Measurements from ENCODE around the gene MRPL19.

MRPL19 gene

GRCh38 chr2:75719616-75720015, 73.0 kb downstream of the MRPL19 start:
- no CpG with 5 or more reads among the region's 1 CpG for WGBS, 2 experiments
- no peaks in the 10 kb centered on the region for H3K4me1 ChIP-seq (ENCODE audit: control insufficient read depth, insufficient read depth, low read length)

GRCh38 chr2:75720525-75720924, 73.9 kb downstream of the MRPL19 start:
- WGBS, 2 experiments: 100% methylated on average over 1 of the region's 1 CpG
- Histone ChIP-seq H3K36me3 (ENCODE audit: control insufficient read depth, insufficient read depth, low read length) (no peaks in the 10 kb centered on the region), H3K27ac (ENCODE audit: insufficient read depth, low read depth, low read length, poor library complexity, severe bottlenecking) (no peak overlapping the region), H3K4me3 (ENCODE audit: insufficient read depth, low read depth, low read length) (no peak overlapping the region), H3K4me1 (ENCODE audit: control insufficient read depth, insufficient read depth, low read length) (no peaks in the 10 kb centered on the region), H3K27me3 (ENCODE audit: control insufficient read depth, insufficient read depth, low read length, poor library complexity, severe bottlenecking) (no peaks in the 10 kb centered on the region), H3K9me3 (ENCODE audit: control insufficient read depth, low read length) (no peaks in the 10 kb centered on the region)

More at GRCh38 chr2:75719616-75720015, 73.0 kb downstream of the MRPL19 start:
- H3K4me3 ChIP-seq (ENCODE audit: insufficient read depth, low read depth, low read length): no peak overlapping the region
- H3K27me3 ChIP-seq (ENCODE audit: control insufficient read depth, insufficient read depth, low read length, poor library complexity, severe bottlenecking): no peaks in the 10 kb centered on the region
- no peaks in the 10 kb centered on the region for H3K36me3 ChIP-seq (ENCODE audit: control insufficient read depth, insufficient read depth, low read length)
- H3K27ac ChIP-seq (ENCODE audit: insufficient read depth, low read depth, low read length, poor library complexity, severe bottlenecking): no peak overlapping the region
- H3K9me3 ChIP-seq (ENCODE audit: control insufficient read depth, low read length): no peaks in the 10 kb centered on the region

- Histone ChIP-seq H3K27me3 (ENCODE audit: control insufficient read depth, insufficient read depth, low read length, poor library complexity, severe bottlenecking) (no peaks in the 10 kb centered on the region), H3K4me3 (ENCODE audit: insufficient read depth, low read depth, low read length) (no peak overlapping the region), H3K27ac (ENCODE audit: insufficient read depth, low read depth, low read length, poor library complexity, severe bottlenecking) (no peak overlapping the region), H3K9me3 (ENCODE audit: control insufficient read depth, low read length) (no peaks in the 10 kb centered on the region), H3K36me3 (ENCODE audit: control insufficient read depth, insufficient read depth, low read length) (no peaks in the 10 kb centered on the region), H3K4me1 (ENCODE audit: control insufficient read depth, insufficient read depth, low read length) (no peaks in the 10 kb centered on the region)
Measured at GRCh38 chr2:75722687-75723086, 76.1 kb downstream of the MRPL19 start.

GRCh38 chr2:75728614-75729419, 82.2 kb downstream of the MRPL19 start:
- H3K27ac ChIP-seq (ENCODE audit: insufficient read depth, low read depth, low read length, poor library complexity, severe bottlenecking): no peak overlapping the region
- H3K27me3 ChIP-seq (ENCODE audit: control insufficient read depth, insufficient read depth, low read length, poor library complexity, severe bottlenecking): no peaks in the 10 kb centered on the region
- H3K4me3 ChIP-seq (ENCODE audit: insufficient read depth, low read depth, low read length): no peak overlapping the region
- no peaks in the 10 kb centered on the region for H3K9me3 ChIP-seq (ENCODE audit: control insufficient read depth, low read length)
- WGBS, 2 experiments: 88 to 90% methylated on average over 5 to 6 of the region's 6 CpGs
- no peaks in the 10 kb centered on the region for H3K36me3 ChIP-seq (ENCODE audit: control insufficient read depth, insufficient read depth, low read length)
- H3K4me1 ChIP-seq (ENCODE audit: control insufficient read depth, insufficient read depth, low read length): no peaks in the 10 kb centered on the region

GRCh38 chr2:75729861-75730260, 83.3 kb downstream of the MRPL19 start:
- no peaks in the 10 kb centered on the region for H3K9me3 ChIP-seq (ENCODE audit: control insufficient read depth, low read length)
- H3K36me3 ChIP-seq (ENCODE audit: control insufficient read depth, insufficient read depth, low read length): no peaks in the 10 kb centered on the region
- no peak overlapping the region for H3K27ac ChIP-seq (ENCODE audit: insufficient read depth, low read depth, low read length, poor library complexity, severe bottlenecking)
- no peak overlapping the region for H3K4me3 ChIP-seq (ENCODE audit: insufficient read depth, low read depth, low read length)
- no peaks in the 10 kb centered on the region for H3K27me3 ChIP-seq (ENCODE audit: control insufficient read depth, insufficient read depth, low read length, poor library complexity, severe bottlenecking)
- WGBS, 2 experiments: 85 to 91% methylated on average over 5 of the region's 5 CpGs
- H3K4me1 ChIP-seq (ENCODE audit: control insufficient read depth, insufficient read depth, low read length): no peaks in the 10 kb centered on the region

- Histone ChIP-seq H3K36me3 (ENCODE audit: control insufficient read depth, insufficient read depth, low read length) (no peaks in the 10 kb centered on the region), H3K4me3 (ENCODE audit: insufficient read depth, low read depth, low read length) (no peak overlapping the region), H3K27me3 (ENCODE audit: control insufficient read depth, insufficient read depth, low read length, poor library complexity, severe bottlenecking) (no peaks in the 10 kb centered on the region), H3K27ac (ENCODE audit: insufficient read depth, low read depth, low read length, poor library complexity, severe bottlenecking) (no peak overlapping the region), H3K4me1 (ENCODE audit: control insufficient read depth, insufficient read depth, low read length) (no peaks in the 10 kb centered on the region), H3K9me3 (ENCODE audit: control insufficient read depth, low read length) (no peaks in the 10 kb centered on the region)
- WGBS, 2 experiments: 95 to 99% methylated on average over 3 to 4 of the region's 4 CpGs
Measured at GRCh38 chr2:75736276-75736675, 89.7 kb downstream of the MRPL19 start.

GRCh38 chr2:75737961-75738360, 91.4 kb downstream of the MRPL19 start:
- 90 to 98% methylated on average over 1 of the region's 1 CpG for WGBS, 2 experiments
- H3K36me3 ChIP-seq (ENCODE audit: control insufficient read depth, insufficient read depth, low read length): no peaks in the 10 kb centered on the region
- no peak overlapping the region for H3K4me3 ChIP-seq (ENCODE audit: insufficient read depth, low read depth, low read length)
- H3K27me3 ChIP-seq (ENCODE audit: control insufficient read depth, insufficient read depth, low read length, poor library complexity, severe bottlenecking): no peaks in the 10 kb centered on the region
- no peak overlapping the region for H3K27ac ChIP-seq (ENCODE audit: insufficient read depth, low read depth, low read length, poor library complexity, severe bottlenecking)
- no peaks in the 10 kb centered on the region for H3K9me3 ChIP-seq (ENCODE audit: control insufficient read depth, low read length)
- no peaks in the 10 kb centered on the region for H3K4me1 ChIP-seq (ENCODE audit: control insufficient read depth, insufficient read depth, low read length)
